PC-3 (cell line): ENCODE results near the gene BLTP3B. TPM values are rescaled to one million over a fixed set of nuclear protein-coding genes. Genes with fewer than 3 reads are reported as not detected.

ENCODE experiments used
- ATAC-seq: fragments of 200-7000 bp; cut with Tn5 transposase; 2 replicates; pipeline ENCODE4 v1.9.1; 2020; ENCODE audit warnings: mild to moderate bottlenecking, moderate library complexity
- BruUV-seq: library from RNA; stranded (reverse); fragments of 400-500 nt; replicated peaks from 2 replicates; lab custom pipeline; 2021; lab: Mats Ljungman, UMichigan
- CTCF ChIA-PET: fragments of 300-600 bp; sonication (Branson Sonifier 250); formaldehyde crosslinking; loops from one replicate; lab custom pipeline; 2022; ENCODE audit warnings: antibody characterized with exemption; lab: Charles Lee
- POLR2A ChIA-PET: fragments of 300-600 bp; sonication (Branson Sonifier 250); formaldehyde crosslinking; loops from one replicate; lab custom pipeline; 2022; ENCODE audit warnings: antibody characterized with exemption; ENCODE audit not compliant: unreplicated experiment; lab: Charles Lee
- DNase-seq: peaks from one replicate; pipeline ENCODE4 v3.0.0-alpha.2; 2015
- H2AFZ ChIP-seq: fragments of 300-600 bp; sonication (generic); 2 replicates; pipeline ENCODE4 v1.6.0; 2016; ENCODE audit warnings: antibody characterized with exemption, low read length
- H3F3A ChIP-seq: fragments of 300-600 bp; sonication (generic); one replicate; pipeline ENCODE4 v1.6.0; 2017; ENCODE audit warnings: antibody characterized with exemption, low read length, control low read depth, mild to moderate bottlenecking; ENCODE audit not compliant: unreplicated experiment
- H3K27ac ChIP-seq: fragments of 300-600 bp; sonication (generic); 2 replicates; pipeline ENCODE4 v1.5.1; 2016; ENCODE audit warnings: mild to moderate bottlenecking, low read length
- H3K27me3 ChIP-seq: fragments of 300-600 bp; sonication (generic); 2 replicates; pipeline ENCODE4 v1.6.1; 2016; ENCODE audit warnings: low read length, mixed read lengths
- H3K36me3 ChIP-seq: fragments of 300-600 bp; sonication (generic); 2 replicates; pipeline ENCODE4 v1.6.1; 2016; ENCODE audit warnings: low read depth, mixed run types, low read length, mixed read lengths
- H3K4me1 ChIP-seq: fragments of 300-600 bp; sonication (generic); 2 replicates; pipeline ENCODE4 v1.5.1; 2016; ENCODE audit warnings: low read length; ENCODE audit not compliant: insufficient read depth
- H3K4me2 ChIP-seq: fragments of 300-600 bp; sonication (generic); 2 replicates; pipeline ENCODE4 v1.6.0; 2016; ENCODE audit warnings: low read length
- H3K4me3 ChIP-seq: fragments of 300-600 bp; sonication (generic); 2 replicates; pipeline ENCODE4 v1.5.1; 2016; ENCODE audit warnings: mild to moderate bottlenecking, low read length, mixed read lengths
- H3K79me2 ChIP-seq: fragments of 300-600 bp; sonication (generic); 2 replicates; pipeline ENCODE4 v1.6.1; 2017; ENCODE audit warnings: low read length, mixed read lengths
- H3K9ac ChIP-seq: fragments of 300-600 bp; sonication (generic); 2 replicates; pipeline ENCODE4 v1.6.0; 2016; ENCODE audit warnings: mild to moderate bottlenecking, low read length
- H3K9me2 ChIP-seq: fragments of 300-600 bp; sonication (generic); replicated peaks from 2 replicates; pipeline ENCODE4 v1.6.1; 2016; ENCODE audit warnings: mixed run types, low read length, mixed read lengths
- H3K9me3 ChIP-seq: fragments of 300-600 bp; sonication (generic); 2 replicates; pipeline ENCODE4 v1.6.1; 2016; ENCODE audit warnings: low read length, mixed read lengths
- H4K20me1 ChIP-seq: fragments of 300-600 bp; sonication (generic); 2 replicates; pipeline ENCODE4 v1.6.1; 2016; ENCODE audit warnings: low read length, mixed read lengths
- CTCF ChIP-seq: fragments of 300-600 bp; sonication (generic); conservative IDR thresholded peaks from 2 replicates; pipeline ENCODE4 v1.5.1; 2017; ENCODE audit warnings: antibody characterized with exemption, low read depth, mild to moderate bottlenecking, low read length
- EZH2 ChIP-seq: fragments of 300-600 bp; sonication (generic); IDR thresholded peaks from one replicate; pipeline ENCODE4 v1.6.1; 2017; ENCODE audit warnings: antibody characterized with exemption, mild to moderate bottlenecking, low read length; ENCODE audit not compliant: unreplicated experiment
- EZH2phosphoT487 ChIP-seq: fragments of 300-600 bp; sonication (generic); IDR thresholded peaks from 2 replicates; pipeline ENCODE4 v1.6.1; 2018; ENCODE audit warnings: mild to moderate bottlenecking, antibody characterized with exemption, low read length, borderline replicate concordance
- intact Hi-C: fragments of 100-400 bp; cut with micrococcal nuclease; formaldehyde crosslinking; loops from 2 replicates; pipeline ENCODE4 v1.9.0; 2023
- total RNA-seq: library from RNA; depleted of rRNA; stranded (reverse); fragments of >200 nt; gene quantifications from 2 replicates; pipeline ENCODE4 v1.2.3, GENCODE V29; 2014

The BLTP3B gene
- total RNA-seq, 1 experiment from 2014 or later: 32.0 TPM

- Histone ChIP-seq H3K4me2 (no peak overlapping the region), H3K36me3 (0 out of 2 replicates have a peak, but pooled peaks cover 4% of the 10 kb centered on the region), H3K9me3 (no peaks in the 10 kb centered on the region), H2AFZ (no peak overlapping the region), H3K4me3 (no peak overlapping the region), H4K20me1 (no peaks in the 10 kb centered on the region), H3K27ac (no peak overlapping the region), H3K79me2 (no peaks in the 10 kb centered on the region), H3K9ac (no peak overlapping the region), H3K4me1 (no peaks in the 10 kb centered on the region), H3F3A (no peaks in the 10 kb centered on the region), H3K27me3 (no peaks in the 10 kb centered on the region), H3K9me2 (no peaks in the 10 kb centered on the region)
- DNase-seq (no peak), ATAC-seq (no peak)
- intact Hi-C loops: no loop called here
- TF ChIP-seq CTCF: no peak
- no peak for TF ChIP-seq EZH2
- no peak for TF ChIP-seq EZH2phosphoT487
- ChIA-PET POLR2A (no interaction called here), CTCF (no interaction called here)
- BruUV-seq: no TSS peak
Observed at GRCh38 chr12:100187857-100188519, 45.3 kb upstream of the BLTP3B start.

- no peak for DNase-seq
- CTCF ChIA-PET: no interaction called here
- H3K4me3 ChIP-seq: no peak overlapping the region
- POLR2A ChIA-PET: no interaction called here
- no peak overlapping the region for H3K27ac ChIP-seq
- H3K9me2 ChIP-seq: no peaks in the 10 kb centered on the region
- no peaks in the 10 kb centered on the region for H3K79me2 ChIP-seq
- TF ChIP-seq EZH2 (no peak), CTCF (no peak), EZH2phosphoT487 (no peak)
- no peaks in the 10 kb centered on the region for H3F3A ChIP-seq
- no peaks in the 10 kb centered on the region for H3K9me3 ChIP-seq
- H3K4me1 ChIP-seq: no peaks in the 10 kb centered on the region
- no peaks in the 10 kb centered on the region for H4K20me1 ChIP-seq
- intact Hi-C loops: no loop called here
- H3K36me3 ChIP-seq: 0 out of 2 replicates have a peak, but pooled peaks cover 4% of the 10 kb centered on the region
- no peak overlapping the region for H3K4me2 ChIP-seq
- no peak for ATAC-seq
- no peaks in the 10 kb centered on the region for H3K27me3 ChIP-seq
- no TSS peak for BruUV-seq
- no peak overlapping the region for H3K9ac ChIP-seq
- H2AFZ ChIP-seq: no peak overlapping the region
Observed at GRCh38 chr12:100187068-100187467, 44.4 kb upstream of the BLTP3B start.

GRCh38 chr12:100186071-100186470 lies 43.4 kb upstream of the BLTP3B start:
- Histone ChIP-seq H3K9ac (no peak overlapping the region), H2AFZ (no peak overlapping the region), H3F3A (no peaks in the 10 kb centered on the region), H3K9me3 (no peaks in the 10 kb centered on the region), H4K20me1 (no peaks in the 10 kb centered on the region), H3K4me2 (no peak overlapping the region), H3K9me2 (no peaks in the 10 kb centered on the region), H3K4me1 (no peaks in the 10 kb centered on the region), H3K27me3 (no peaks in the 10 kb centered on the region), H3K27ac (no peak overlapping the region), H3K79me2 (no peaks in the 10 kb centered on the region), H3K4me3 (no peak overlapping the region), H3K36me3 (0 out of 2 replicates have a peak, but pooled peaks cover 4% of the 10 kb centered on the region)
- CTCF ChIA-PET: no interaction called here
- TF ChIP-seq EZH2phosphoT487: no peak
- no peak for TF ChIP-seq CTCF
- no peak for TF ChIP-seq EZH2
- DNase-seq: no peak
- intact Hi-C loops: no loop called here
- POLR2A ChIA-PET: no interaction called here
- ATAC-seq: no peak
- no TSS peak for BruUV-seq
